ENCODE measurements around the gene IFNGR2.

IFNGR2 gene

DNA sequence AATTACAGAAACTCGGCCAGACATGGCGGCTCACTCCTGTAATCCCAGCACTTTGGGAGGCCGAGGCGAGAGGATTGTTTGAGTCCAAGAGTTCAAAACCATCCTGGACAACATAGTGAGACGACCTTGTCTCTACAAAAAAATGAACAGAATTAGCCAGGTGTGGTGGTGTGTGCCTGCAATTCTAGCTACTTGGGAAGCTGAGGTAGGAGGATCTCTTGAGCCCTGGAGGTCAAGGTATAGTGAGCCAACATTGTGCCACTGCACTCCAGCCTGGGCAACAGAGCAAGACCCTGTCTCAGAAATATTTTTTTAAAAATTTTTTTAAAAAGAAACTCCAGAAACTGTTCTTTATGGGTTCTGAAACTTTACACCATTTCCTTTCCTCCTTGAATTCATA lies 38.4 kb upstream of the IFNGR2 start:
- H4K20me1 ChIP-seq = no peaks in the 10 kb centered on the region
- no peak overlapping the region for H3K9ac ChIP-seq
- H3K27ac ChIP-seq = no peak overlapping the region
- H3K27me3 ChIP-seq = no peaks in the 10 kb centered on the region
- H3K4me1 ChIP-seq = peaks cover 27% of the 10 kb centered on the region
- H3K4me3 ChIP-seq = no peak overlapping the region
- H3K36me3 ChIP-seq = no peaks in the 10 kb centered on the region
- no peak for TF ChIP-seq Cebpa-rat (IDR thresholded peaks at IDR 0.05)
- no peak overlapping the region for H3K4me2 ChIP-seq
- peaks cover 35% of the 10 kb centered on the region for H3K9me3 ChIP-seq

DNA sequence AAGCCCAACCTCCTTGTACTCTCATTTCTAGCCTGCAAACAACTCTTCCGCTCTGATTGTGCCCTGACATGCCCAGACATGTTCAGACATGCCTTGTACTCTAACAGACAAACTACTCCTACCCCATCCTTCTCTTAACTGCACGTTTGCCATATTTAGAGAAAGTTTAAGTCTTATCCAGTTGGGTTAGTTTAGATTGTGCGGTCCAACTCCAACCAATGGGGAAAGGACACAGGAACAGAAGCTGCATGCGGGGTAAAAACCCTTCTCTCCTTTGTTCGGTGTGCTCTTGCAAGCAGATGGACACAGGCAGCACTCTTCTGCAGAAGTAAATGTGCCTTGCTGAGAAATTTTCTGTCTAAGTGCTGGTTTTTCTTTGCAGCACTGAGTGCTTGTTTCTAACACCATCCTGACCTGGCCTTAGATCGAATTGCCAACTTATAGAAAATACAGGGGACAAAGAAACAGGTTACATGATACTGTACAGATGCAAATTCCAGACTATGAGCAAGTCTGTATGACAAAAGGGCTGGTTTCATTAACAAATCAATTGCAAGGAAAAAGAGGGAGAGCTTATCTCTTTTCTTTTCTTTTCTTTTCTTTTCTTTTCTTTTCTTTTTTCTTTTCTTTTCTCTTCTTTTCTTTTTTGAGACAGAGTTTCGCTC lies 35.8 kb upstream of the IFNGR2 start:
- Histone ChIP-seq H3K4me1 (peaks cover 2% of the 10 kb centered on the region), H3K9ac (no peak overlapping the region), H3K27ac (no peak overlapping the region), H3K27me3 (no peaks in the 10 kb centered on the region), H3K4me3 (0 out of 2 replicates have a peak overlapping the region, but pooled peaks have one; percentile 19), H3K36me3 (no peaks in the 10 kb centered on the region), H3K9me3 (peaks cover 43% of the 10 kb centered on the region), H3K4me2 (no peak overlapping the region), H4K20me1 (no peaks in the 10 kb centered on the region)
- no peak for TF ChIP-seq Cebpa-rat (IDR thresholded peaks at IDR 0.05)

DNA sequence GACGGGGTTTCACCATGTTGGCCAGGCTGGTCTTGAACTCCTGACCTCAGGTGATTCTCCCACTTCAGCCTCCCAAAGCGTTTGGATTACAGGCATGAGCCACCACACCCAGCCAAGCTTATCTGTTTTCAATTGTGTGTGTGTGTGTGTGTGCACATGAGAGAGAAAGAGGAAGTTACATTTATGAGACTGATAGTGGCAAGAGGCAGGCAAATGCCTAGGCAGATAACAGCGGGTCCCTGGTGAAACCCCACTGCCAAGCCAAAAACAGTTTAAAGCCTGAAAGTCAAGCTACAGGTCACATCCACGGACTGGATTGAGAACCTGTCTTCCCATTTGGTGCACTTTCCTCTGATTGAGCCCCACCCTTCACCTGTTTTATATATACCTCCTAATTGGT lies 35.1 kb upstream of the IFNGR2 start:
- TF ChIP-seq Cebpa-rat (IDR thresholded peaks at IDR 0.05) = no peak
- Histone ChIP-seq H3K9me3 (peaks cover 43% of the 10 kb centered on the region), H3K9ac (no peak overlapping the region), H3K4me2 (no peak overlapping the region), H4K20me1 (no peaks in the 10 kb centered on the region), H3K4me3 (no peak overlapping the region), H3K27ac (no peak overlapping the region), H3K4me1 (peaks cover under 1% of the 10 kb centered on the region; the same call in 1 of the 2 replicates), H3K27me3 (no peaks in the 10 kb centered on the region), H3K36me3 (no peaks in the 10 kb centered on the region)

DNA sequence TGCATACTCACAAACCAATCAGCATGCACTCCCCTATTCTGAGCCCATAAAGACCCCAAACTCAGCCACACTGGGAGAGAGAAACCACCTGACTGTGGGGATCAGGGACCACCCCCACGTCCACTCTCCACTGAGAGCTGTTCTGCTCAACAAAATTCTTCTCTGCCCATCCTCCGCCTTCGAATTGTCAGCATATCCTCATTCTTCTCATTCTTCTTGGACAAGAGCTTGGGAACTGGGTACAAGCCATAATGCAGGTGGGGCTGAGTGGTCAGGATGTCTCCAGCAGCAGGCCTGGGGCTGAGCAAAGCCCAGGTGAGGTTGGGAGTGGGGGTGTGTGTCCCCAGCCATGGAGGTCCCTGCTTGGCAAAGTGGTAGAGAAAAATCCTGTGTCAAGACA lies 34.6 kb upstream of the IFNGR2 start:
- Histone ChIP-seq H3K4me2 (no peak overlapping the region), H3K27ac (no peak overlapping the region), H3K9ac (no peak overlapping the region), H3K9me3 (peaks cover 43% of the 10 kb centered on the region), H4K20me1 (no peaks in the 10 kb centered on the region), H3K27me3 (no peaks in the 10 kb centered on the region), H3K4me1 (peaks cover 5% of the 10 kb centered on the region), H3K4me3 (no peak overlapping the region), H3K36me3 (no peaks in the 10 kb centered on the region)
- no peak for TF ChIP-seq Cebpa-rat (IDR thresholded peaks at IDR 0.05)

DNA sequence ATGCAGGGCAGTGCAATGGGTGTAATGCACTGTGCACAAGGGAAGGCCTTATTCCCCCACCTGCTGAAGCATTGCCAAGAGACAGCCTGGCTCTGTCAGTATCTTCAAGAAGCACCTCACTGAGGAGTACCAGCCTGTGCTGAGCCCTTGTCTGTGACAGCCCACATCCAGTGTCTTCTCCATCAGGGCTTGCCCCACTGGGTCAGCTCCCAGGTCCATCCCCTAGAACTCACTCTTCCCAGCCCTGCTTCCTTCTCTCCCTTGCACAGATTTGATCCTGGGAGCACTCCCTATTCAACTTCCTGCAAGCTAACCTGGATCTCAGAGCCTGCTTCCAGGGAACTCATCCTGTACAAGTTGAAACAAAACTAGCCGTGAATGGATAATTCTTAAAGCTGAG lies 33.6 kb upstream of the IFNGR2 start:
- Histone ChIP-seq H3K9me3 (peaks cover 43% of the 10 kb centered on the region), H3K4me3 (no peak overlapping the region), H3K4me2 (no peak overlapping the region), H4K20me1 (no peaks in the 10 kb centered on the region), H3K36me3 (no peaks in the 10 kb centered on the region), H3K27me3 (no peaks in the 10 kb centered on the region), H3K4me1 (peaks cover 15% of the 10 kb centered on the region), H3K9ac (no peak overlapping the region), H3K27ac (no peak overlapping the region)
- TF ChIP-seq Cebpa-rat (IDR thresholded peaks at IDR 0.05) = no peak

DNA sequence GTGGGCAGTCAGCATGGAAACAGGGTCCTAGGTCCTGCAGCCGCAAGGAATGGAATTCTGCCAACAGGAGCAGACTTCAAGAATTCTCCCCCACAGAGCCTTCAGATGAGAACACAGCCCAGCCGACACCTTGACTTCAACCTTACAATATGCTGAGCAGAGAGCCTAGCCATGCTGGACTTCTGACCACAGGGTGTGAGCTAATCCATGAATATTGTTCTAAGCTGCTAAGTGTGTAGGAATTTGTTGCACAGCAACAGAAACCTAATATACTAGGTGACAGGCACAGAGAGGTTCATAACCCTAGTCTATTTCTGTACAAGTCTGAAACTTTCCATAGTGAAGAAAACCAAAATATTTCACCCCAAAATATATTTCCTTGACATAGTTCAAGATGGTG lies 32.9 kb upstream of the IFNGR2 start:
- no peaks in the 10 kb centered on the region for H4K20me1 ChIP-seq
- peaks cover 43% of the 10 kb centered on the region for H3K9me3 ChIP-seq
- peaks cover 22% of the 10 kb centered on the region for H3K4me1 ChIP-seq
- no peaks in the 10 kb centered on the region for H3K27me3 ChIP-seq
- H3K27ac ChIP-seq = no peak overlapping the region
- H3K4me3 ChIP-seq = no peak overlapping the region
- no peaks in the 10 kb centered on the region for H3K36me3 ChIP-seq
- no peak overlapping the region for H3K9ac ChIP-seq
- no peak overlapping the region for H3K4me2 ChIP-seq
- no peak for TF ChIP-seq Cebpa-rat (IDR thresholded peaks at IDR 0.05)

DNA sequence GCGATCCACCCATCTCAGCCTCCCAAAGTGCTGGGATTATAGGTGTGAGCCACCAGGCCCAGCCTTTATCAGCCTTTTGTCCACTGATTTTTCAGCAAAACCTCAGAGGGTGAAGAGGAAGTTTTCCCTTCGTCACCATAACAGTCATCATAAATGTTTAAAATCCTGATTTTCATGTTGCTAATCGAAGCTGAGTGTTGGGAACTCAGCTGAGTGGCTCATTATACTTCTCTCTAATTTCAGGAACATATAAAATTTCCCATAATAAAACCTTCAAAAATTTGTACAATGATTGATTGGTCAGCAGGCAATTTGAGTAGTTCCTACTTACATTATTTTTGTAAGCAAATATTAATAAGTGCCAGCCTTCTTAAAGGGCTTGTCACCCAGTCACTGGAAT lies 31.8 kb upstream of the IFNGR2 start:
- TF ChIP-seq Cebpa-rat (IDR thresholded peaks at IDR 0.05) = no peak
- Histone ChIP-seq H3K4me2 (no peak overlapping the region), H3K9me3 (peaks cover 37% of the 10 kb centered on the region), H3K9ac (no peak overlapping the region), H3K36me3 (no peaks in the 10 kb centered on the region), H3K27me3 (no peaks in the 10 kb centered on the region), H3K4me1 (peaks cover 27% of the 10 kb centered on the region), H4K20me1 (no peaks in the 10 kb centered on the region), H3K4me3 (no peak overlapping the region), H3K27ac (no peak overlapping the region)

DNA sequence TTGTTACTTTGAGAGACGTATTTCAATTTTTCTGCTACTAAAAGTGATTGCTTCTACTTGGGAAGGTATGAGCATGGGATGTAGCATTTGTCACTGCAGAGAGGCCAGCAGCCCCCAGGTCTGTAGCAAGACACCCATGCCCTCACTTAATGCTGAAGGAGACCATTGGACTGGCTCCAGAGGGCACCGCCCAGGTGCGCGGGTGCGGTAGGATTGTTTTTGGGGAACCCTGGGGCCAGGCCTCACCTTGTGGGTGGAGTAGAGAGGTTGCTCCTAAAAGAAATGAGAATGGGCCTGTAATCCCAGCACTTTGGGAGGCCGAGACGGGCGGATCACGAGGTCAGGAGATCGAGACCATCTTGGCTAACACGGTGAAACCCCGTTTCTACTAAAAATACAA lies 30.6 kb upstream of the IFNGR2 start:
- Histone ChIP-seq H3K27ac (no peak overlapping the region), H4K20me1 (no peaks in the 10 kb centered on the region), H3K9me3 (peaks cover 25% of the 10 kb centered on the region), H3K9ac (no peak overlapping the region), H3K27me3 (no peaks in the 10 kb centered on the region), H3K4me2 (no peak overlapping the region), H3K36me3 (no peaks in the 10 kb centered on the region), H3K4me1 (peaks cover 27% of the 10 kb centered on the region), H3K4me3 (no peak overlapping the region)
- no peak for TF ChIP-seq Cebpa-rat (IDR thresholded peaks at IDR 0.05)

DNA sequence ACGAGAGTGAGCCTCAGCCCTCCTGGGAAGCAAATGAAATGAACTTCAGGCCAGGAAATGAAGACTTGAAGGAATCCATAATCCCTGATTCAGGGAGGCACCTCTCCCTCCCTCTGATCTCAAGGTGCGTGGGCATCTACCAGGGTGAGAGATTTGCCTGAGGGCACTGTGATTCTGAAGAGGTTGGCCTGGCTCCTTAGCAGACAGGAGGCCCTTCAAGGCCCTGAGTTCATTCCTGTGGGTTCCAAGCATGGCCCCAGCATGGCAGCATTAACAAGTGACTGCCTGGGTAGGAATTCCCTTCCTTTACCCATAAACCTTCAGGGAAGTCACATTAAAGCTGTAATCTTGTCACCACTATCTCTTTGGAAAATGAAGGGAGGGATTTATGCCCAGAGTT lies 29.8 kb upstream of the IFNGR2 start:
- Histone ChIP-seq H4K20me1 (no peaks in the 10 kb centered on the region), H3K4me2 (peak overlapping the region; percentile 70), H3K4me1 (peaks cover 27% of the 10 kb centered on the region), H3K27ac (peak overlapping the region; percentile 16; the same call in 1 of the 2 replicates), H3K27me3 (no peaks in the 10 kb centered on the region), H3K9me3 (peaks cover 16% of the 10 kb centered on the region), H3K4me3 (no peak overlapping the region), H3K36me3 (no peaks in the 10 kb centered on the region), H3K9ac (no peak overlapping the region)
- TF ChIP-seq Cebpa-rat (IDR thresholded peaks at IDR 0.05) = no peak

DNA sequence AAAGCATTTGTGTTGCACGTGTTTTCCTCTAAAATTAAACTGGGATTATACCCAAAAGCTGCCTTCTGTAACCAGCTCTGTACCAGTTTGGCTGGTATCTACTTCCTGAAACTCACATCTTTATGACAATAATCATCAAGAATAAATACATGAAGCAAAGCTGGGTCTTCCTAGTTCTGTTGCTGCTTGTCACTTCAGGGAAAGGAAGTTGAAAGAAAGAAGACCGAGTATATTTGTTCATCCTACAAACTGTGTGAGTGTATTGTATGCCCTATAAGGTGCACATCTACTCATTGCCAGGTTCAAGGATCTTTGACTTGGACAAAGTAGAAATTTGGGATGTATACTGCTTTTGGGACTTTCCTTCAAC lies 29.1 kb upstream of the IFNGR2 start:
- Histone ChIP-seq H3K27ac (peak overlapping the region; percentile 16; the same call in 1 of the 2 replicates), H3K9ac (no peak overlapping the region), H3K9me3 (peaks cover 10% of the 10 kb centered on the region), H3K4me1 (peaks cover 27% of the 10 kb centered on the region), H3K4me3 (no peak overlapping the region; the same call in 1 of the 2 replicates), H3K4me2 (peak overlapping the region; percentile 70), H4K20me1 (no peaks in the 10 kb centered on the region), H3K27me3 (no peaks in the 10 kb centered on the region), H3K36me3 (no peaks in the 10 kb centered on the region)
- TF ChIP-seq Cebpa-rat (IDR thresholded peaks at IDR 0.05) = no peak
